IPS-11a (cell line): ENCODE measurements around the gene FAM83B.
"Not testable (repeated sequence)": the region's sequence is repeated elsewhere in the genome, so short reads cannot be mapped to it uniquely, and the experiment has no call there.

Experiments used
- H3K4me3 ChIP-seq: one replicate; pipeline ENCODE4 v1.5.1; 2013; ENCODE audit warnings: low read depth, low read length, control low read depth

FAM83B gene

GRCh38 chr6:54897462-54898189, 51.1 kb downstream of the FAM83B start:
- no peak overlapping the region for H3K4me3 ChIP-seq

GRCh38 chr6:54898767-54899166, 52.2 kb downstream of the FAM83B start:
- no peak overlapping the region for H3K4me3 ChIP-seq

DNA sequence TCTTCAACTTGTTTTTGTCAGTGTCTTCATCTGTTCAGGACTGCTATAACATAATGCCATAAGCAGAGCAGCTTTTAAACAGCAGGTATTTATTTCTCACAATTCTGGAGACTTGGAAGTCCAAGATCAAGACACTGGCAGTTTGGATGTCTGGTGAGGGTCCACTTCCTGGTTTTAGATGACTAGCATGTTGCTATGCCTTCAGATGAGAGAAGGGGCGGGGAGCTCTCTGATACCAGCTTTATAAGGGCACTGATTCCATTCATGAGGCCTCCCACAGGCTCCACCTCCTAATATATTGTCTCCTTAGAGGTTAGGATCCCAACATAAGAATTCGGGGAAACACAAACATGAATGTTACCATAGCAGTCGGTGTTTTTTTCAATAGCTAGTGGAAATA, 52.9 kb downstream of the FAM83B start:
- H3K4me3 ChIP-seq = no peak overlapping the region

GRCh38 chr6:54899986-54900385, 53.4 kb downstream of the FAM83B start:
- no peak overlapping the region for H3K4me3 ChIP-seq

DNA sequence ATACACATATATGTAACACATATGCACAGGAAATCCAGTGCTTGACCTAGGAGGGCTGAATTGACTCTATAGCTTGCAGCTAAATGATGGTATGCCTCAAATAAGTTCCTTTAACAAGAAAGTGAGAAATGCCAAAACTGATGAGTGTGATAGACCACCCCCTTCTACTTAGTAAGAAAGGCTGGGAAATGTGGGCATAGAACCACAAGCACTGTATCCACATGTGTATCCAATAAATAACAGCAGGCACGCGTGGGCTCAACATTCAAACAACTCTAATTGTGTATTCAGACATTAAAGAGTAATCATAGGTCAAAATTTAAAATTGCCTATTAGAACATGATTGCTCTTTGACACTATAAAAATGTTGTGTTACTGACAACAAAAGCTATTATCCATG, 54.1 kb downstream of the FAM83B start:
- H3K4me3 ChIP-seq = no peak overlapping the region

DNA sequence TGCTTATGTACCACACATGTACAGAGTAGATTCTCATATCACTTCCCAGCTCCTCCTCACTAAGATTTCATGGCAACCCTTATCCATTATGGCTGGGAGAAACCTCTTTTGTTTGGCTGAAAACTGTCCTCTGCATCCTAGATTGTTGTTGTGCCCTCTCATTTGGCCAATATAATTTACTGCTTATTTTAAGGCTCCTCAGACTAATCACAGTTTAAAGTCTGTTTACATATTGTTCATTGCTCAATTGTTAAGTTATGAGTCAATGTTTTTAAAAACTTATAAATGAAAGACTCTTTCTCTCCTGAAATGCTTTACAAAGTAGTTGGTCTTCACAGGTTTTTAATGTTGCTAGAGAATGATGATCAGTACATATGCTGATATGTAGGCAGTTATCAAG, 57.3 kb downstream of the FAM83B start:
- no peak overlapping the region for H3K4me3 ChIP-seq

DNA sequence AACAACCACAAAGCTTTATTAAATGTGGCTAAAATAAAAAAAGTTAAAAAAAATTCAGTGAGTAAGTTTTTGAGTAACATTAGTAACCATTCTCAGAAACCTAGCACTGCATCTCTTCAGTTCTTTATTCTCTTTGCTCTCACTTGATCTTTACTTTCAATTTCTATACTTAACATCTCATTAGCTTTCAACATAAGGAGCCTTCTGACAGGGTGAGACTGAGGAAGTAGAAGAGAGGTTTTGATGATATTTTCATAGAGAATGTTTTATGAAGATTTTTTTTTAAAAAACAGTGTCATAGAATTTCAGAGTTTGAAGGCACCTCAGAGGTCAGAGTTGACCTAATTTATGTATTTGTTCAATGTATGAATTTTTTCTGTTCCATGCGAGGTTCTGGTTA, 60.8 kb downstream of the FAM83B start:
- no peak overlapping the region for H3K4me3 ChIP-seq

DNA sequence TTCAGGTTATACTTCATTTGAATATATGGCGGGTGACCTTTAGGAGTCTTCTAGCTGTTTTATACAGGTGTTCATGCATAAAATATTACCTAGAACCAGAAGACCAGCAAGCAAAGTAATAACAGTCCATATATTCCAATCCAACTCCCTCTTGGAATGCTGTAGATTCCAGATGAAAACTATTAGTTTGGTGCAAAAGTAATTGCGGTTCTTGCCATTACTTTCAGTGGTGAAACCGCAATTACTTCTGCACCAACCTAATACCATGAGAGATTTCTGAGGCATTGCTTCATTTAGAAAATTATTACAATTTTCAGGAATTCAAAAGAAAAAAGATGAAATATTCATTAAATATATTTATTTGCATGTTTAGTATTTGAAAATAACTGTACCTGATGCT, 62.6 kb downstream of the FAM83B start:
- no peak overlapping the region for H3K4me3 ChIP-seq

DNA sequence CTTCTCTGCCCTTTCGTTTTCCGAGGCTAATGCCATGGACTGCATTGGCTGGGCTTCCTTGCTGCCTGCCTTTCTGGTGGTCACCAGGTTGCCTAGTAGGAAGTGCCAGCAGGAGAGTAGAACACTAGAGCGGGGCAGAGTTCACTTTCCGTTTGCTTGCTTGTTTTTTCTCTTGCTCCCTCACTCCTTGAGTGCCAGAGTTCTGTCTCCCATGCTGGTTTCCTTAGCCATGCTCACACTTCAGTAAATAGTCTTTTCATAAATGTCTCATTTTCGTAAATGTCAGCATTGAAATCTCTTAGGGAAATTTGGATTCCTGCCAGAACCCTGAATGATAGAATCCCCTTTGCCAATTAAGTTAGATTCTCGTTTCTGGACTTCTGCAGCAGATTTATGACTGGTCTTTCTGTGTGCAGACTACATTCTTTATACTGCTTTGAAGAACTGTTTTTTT, 63.9 kb downstream of the FAM83B start:
- H3K4me3 ChIP-seq = no peak overlapping the region

DNA sequence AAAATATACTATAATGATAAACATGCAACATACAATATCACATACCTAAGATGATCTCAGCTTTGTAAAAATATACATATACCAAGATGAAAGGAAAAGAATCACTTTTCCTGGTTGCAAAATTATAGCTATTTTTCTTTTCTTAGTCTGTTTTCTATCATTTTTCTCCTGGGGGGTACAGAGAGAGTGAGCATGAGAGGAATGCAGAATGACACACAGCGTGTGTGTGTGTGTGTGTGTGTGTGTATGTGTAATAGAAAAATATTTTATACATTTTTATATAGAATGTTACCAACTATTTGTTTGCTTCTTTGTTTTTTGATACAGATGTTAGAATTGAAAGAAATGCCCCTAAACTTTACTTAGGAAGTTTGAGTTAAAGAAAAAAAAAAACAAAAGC, 64.3 kb downstream of the FAM83B start:
- H3K4me3 ChIP-seq = no peak overlapping the region

GRCh38 chr6:54913211-54913610, 66.6 kb downstream of the FAM83B start:
- no peak overlapping the region for H3K4me3 ChIP-seq

DNA sequence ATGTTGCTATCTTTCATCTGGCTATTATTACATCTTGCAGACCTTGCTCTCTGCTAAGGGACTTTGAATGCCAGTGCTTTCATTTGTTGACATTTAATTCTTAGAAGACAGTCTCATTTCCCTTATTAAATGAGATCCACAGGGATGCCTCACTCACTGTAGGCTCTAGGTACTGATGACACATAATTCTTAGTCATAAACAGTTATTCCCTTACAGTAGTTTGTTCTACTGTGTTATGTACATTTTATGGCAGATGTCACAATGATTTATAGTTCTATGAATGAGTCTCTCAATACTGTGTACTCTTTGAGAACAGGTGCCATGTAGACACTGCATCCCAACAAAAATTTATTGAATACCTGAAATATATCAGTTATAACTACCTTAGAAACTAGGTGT, 70.3 kb downstream of the FAM83B start:
- no peak overlapping the region for H3K4me3 ChIP-seq

DNA sequence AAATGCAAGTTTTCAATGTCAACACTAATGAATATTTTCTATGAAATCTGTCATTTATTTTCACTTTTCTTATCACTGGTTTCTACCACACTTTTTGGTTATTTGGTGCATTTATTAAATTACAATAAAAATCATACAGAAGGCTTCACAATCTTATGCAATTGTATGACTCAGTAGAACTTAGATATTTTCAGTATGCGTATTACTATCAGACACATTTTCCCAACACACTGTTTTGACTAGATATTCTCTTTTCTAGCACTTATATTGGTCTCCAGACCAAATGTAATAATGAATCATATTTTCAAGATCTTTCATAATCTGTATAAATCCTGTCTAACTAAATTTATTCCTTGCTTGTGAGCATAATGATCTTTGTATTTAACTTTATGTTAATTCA, 74.1 kb downstream of the FAM83B start:
- H3K4me3 ChIP-seq = no peak overlapping the region

- no peak overlapping the region for H3K4me3 ChIP-seq
These were observed 75.3 kb downstream of the FAM83B start for GRCh38 chr6:54921891-54922290.

DNA sequence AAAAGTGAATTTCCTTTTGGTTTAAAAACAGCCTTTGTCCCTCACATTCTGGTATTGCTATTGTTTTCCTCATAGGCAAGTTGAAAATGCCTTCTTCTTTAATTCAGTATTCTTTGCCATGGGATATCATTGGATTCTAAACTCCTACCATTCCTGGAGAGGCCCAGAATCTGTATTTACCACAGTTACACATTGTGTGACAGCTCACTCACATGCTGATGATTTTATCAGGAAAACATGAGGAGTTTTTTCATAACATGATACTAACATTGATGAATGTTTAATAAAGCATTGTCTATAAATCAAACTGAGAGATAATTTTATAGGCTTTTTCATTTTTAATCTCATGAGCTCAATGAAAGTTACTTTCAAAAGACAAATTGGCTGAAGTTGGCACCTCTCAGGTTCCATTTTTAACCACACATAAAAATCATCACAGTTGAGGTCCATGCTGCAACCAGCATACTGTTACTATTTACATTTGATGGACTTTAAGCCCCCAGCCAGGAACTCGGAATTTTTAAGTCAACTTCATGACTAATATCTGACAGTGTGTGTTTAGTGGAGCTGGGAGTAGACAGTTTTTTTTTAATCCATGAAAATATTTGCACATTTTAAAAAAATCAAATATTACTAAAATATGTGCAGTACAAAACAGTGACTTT, 82.8 kb downstream of the FAM83B start:
- no peak overlapping the region for H3K4me3 ChIP-seq

GRCh38 chr6:54932622-54933021, 86.1 kb downstream of the FAM83B start:
- no peak overlapping the region for H3K4me3 ChIP-seq

- no peak overlapping the region for H3K4me3 ChIP-seq
These were observed 89.2 kb downstream of the FAM83B start for GRCh38 chr6:54935739-54936138.

GRCh38 chr6:54937371-54937770, 90.8 kb downstream of the FAM83B start:
- H3K4me3 ChIP-seq = no peak overlapping the region

DNA sequence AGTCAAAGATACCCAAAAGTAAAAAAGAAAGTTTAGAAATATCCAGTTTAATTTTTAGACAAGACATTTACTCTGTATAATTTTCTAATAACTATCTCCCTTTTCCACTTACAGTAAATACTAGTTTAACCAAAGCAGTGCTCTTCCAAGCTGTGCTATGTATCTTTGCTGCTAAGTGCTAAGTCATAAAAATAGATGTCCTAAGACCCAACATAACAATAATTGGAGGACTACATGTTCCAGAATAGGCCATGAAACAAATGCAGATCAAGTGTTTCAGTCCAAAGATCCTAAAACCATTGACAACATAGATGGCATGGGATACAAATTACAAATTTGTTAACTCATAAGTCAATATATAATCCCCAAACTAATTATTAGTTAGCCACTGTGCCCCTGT, 111.1 kb downstream of the FAM83B start:
- no peak overlapping the region for H3K4me3 ChIP-seq

GRCh38 chr6:54958446-54958845, 111.9 kb downstream of the FAM83B start:
- no peak overlapping the region for H3K4me3 ChIP-seq

DNA sequence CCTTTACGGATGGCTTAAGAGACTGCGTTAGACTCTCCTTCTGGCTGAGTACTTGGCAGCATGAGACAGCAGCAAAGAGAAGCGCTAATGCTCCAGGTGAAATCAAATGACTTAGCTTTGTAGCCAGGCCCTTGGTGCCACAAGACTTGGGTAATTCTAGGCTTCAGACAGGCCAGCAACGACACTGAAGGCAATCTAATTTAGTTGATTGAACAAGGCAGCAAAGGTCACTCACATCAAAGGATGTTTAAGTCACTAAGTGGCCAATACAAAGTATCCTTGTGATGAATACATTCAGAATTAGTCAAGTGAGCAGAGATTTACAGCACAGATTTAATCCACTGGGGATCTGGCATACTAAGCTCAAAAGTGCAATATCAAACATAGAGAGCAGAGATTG, 113.2 kb downstream of the FAM83B start:
- H3K4me3 ChIP-seq = no peak overlapping the region

DNA sequence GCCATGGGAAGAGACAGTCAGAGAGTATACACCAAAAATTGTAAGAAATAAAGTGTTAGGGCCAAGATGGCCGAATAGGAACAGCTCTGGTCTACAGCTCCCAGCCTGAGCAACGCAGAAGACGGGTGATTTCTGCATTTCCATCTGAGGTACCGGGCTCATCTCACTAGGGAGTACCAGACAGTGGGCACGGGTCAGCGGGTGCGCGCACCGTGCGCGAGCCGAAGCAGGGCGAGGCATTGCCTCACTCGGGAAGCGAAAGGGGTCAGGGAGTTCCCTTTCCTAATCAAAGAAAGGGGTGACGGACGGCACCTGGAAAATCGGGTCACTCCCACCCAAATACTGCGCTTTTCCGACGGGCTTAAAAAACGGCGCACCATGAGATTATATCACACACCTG, 114.8 kb downstream of the FAM83B start:
- H3K4me3 ChIP-seq = not testable (repeated sequence)

DNA sequence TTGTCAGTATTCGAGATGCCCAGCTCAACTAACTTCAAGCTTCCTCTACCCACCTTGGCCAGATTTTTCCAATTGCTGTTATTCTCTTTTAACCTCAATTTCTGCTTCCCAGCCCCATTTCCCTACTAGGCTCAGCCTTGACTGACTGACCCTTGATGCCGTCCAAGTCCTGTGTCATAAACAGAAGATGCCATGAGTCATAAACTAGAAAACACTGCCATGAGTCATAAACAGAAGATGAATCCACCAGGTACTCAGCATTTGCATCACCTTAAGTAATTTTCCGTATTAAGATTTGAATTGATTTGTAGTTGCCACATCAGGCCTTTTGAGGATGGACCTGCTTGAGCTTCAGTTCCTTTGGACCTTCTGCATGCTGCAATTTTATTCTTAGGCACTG, 123.8 kb downstream of the FAM83B start:
- H3K4me3 ChIP-seq = no peak overlapping the region
